Hematopoietic multipotent progenitor cell treated with erythropoietin and hydrocortisone succinate and interleukin-3 and kit ligand, for 4 days (in vitro differentiated cells): ENCODE data around the gene UGT3A1.
"Not testable (repeated sequence)": the region's sequence is repeated elsewhere in the genome, so short reads cannot be mapped to it uniquely, and the experiment has no call there.

ENCODE experiments used
- DNase-seq: peaks from one replicate; pipeline ENCODE4 v3.0.0-alpha.2; 2015

The UGT3A1 gene

DNA sequence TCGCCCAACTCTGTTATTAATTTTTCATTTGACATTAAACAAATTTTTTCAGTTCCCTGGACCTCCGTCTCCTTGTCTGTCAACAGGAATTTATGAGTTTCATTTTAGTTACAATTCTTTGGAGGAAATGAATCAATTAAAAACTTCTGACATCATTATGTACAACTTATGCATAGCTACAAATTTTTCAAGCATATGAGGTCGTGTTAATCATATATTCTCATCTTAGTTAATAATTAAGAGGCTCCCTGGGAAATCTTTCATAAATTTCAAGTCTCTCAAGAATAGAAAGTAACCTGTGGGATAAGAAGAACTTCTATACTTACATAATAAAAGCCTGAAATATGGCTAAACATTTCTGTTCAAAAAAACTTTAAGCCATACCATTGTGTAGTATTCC, 3.4 kb downstream of the UGT3A1 start:
- no peak for DNase-seq

DNA sequence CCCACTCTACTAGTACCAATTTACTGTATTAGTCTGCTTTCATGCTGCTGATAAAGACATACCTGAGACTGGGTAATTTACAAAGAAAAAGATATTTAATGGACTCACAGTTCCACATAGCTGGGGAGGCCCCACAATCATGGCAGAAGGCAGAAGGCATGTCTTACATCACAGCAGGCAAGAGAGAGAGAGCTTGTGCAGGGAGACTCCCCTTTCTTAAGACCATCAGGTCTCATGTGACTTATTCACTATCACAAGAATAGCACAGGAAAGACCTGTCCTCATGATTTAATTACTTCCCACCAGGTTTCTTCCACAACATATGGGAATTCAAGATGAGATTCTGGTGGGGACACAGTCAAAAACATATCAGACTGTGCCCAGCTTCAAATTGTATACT, 11.5 kb downstream of the UGT3A1 start:
- DNase-seq = no peak

DNA sequence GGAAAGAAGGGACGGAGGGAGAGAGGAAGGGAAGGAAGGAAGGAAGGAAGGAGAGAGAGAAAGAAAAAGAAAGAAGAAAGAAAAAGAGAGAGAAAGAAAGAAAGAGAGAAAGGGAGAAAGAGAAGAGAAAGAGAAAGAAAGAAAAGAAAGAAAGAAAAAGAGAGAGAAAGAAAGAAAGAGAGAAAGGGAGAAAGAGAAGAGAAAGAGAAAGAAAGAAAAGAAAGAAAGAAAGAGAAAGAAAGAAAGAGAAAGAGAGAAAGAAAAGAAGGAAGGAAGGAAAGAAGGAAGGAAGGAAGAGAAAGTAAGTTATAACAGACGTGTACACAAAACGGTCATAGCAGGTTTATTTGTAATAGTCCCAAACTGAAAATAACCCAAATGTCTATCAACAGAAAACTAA, 14.3 kb downstream of the UGT3A1 start:
- not testable (repeated sequence) for DNase-seq

DNA sequence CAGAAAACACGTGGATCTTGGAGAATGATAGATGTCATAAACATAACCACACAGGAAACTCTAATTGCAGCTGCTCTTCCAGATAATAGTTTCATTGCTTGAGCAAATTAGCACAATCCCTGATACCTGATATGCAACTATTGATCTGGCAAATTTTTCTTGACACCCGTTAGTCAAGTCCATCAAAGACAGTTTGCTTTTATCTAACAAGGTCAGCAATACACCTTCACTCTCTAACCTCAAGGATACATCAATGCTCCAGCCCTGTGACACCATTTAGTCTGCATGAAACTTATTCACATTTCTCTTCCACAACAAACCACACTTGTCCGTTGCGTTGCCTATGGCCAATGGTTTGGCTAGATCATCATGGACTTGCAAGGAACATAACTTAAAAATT, 16.6 kb downstream of the UGT3A1 start:
- DNase-seq = no peak

DNA sequence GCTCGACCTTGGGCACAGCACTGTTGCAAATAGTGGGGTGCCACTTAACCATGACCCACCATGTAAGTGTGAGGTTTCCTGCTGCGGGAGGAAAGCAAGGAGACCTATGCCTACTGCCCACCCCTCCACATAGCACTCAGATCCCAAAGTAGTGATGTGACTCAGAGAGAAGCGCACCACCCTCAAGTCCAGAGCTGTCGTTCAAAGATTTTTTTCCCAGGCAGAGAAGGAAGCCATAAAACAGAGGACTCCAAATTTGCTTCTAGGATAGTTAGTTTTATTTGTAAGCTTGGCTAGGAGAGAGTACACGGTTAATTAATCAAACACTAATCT, 19.3 kb downstream of the UGT3A1 start:
- no peak for DNase-seq

DNA sequence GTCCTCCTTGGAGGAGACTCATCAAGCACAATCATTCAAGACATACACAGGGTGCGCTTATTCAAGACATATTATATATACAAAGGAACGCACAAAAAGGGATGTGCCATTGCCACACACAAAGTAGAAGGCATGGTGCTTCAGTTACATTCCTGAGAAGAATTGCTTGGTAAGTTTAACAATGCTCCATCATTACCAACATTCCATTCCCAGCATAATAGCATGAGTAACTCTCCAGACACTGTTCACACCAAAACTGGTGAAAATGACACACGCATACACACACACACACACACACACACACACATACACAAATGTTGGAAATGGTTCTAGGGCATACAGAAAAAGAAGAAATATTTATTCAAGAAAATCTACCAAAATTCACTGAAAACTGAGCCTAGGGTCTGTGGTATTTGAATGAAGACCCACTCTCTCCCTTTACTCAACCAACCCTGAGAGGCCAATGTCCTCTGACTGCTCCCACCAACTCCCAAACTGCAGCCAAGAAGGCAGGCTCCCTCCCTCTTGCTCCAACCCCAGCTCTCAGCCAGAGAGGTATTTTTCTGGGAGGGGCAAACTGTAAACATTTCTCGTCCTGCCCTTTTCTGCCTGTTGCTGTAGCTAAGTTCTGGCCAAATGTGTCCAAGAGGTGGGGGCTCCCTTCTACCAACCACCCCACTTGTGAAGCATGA, 19.9 kb downstream of the UGT3A1 start:
- no peak for DNase-seq

DNA sequence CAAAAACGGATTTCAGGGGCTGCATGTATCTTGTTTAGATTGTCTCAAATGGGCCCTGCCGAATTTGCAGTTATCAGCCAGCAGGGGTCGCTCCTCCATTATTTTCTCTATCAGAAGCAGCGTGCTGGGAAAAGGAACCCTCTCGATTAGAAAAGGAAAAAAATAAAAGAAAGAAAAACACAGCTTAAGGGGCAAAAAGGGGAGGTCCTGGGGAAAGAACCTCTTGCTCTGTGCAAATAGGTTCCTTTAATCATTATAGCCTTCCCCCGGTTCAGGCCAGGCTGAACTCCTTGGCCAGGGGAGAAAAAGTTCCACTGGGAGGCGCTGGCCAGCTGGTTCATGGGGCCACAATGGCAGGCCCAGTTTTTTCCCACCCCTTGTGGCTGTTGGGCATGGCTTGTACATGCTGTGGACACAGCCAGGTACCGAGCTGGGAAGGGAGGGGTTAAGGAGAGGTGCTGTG, 27.8 kb downstream of the UGT3A1 start:
- peak; percentile 37 for DNase-seq

DNA sequence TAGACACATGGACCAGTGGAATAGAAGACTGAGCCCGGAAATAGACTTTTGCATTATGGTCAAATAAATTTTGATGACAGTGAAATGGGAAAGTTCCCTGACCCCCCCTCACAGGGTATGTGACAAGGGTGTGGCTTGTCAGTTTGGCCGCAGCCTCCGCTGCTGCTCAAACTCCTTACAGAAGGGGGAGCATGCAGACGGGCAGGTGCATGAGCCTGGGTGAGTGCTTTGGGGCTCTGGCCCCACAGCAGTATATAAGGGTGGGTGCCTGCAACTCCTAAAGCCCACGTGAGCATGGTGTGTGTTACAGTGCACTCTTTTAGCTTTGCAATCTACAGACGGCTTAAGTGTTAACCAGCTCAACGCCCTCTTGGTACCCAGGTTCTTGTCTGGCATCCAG, 30.9 kb downstream of the UGT3A1 start:
- DNase-seq = no peak

DNA sequence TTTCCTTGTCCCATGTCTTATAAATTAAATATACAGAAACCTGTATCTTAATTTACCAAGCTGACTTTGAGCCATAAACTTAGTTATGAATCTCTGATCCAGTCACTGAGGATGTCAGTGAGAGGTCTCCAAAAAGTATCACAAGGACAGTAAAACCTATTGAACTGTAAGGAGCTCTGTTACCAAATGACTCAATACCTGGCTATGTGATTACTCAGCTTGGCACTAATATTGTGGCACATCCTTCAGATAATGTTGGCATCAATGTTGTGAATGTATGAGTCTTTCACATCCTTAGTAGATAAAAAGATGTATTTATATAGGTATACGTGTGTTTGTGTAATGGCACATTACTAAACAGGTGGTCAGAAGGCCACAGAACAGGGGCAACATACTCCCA, 34.8 kb downstream of the UGT3A1 start:
- no peak for DNase-seq

DNA sequence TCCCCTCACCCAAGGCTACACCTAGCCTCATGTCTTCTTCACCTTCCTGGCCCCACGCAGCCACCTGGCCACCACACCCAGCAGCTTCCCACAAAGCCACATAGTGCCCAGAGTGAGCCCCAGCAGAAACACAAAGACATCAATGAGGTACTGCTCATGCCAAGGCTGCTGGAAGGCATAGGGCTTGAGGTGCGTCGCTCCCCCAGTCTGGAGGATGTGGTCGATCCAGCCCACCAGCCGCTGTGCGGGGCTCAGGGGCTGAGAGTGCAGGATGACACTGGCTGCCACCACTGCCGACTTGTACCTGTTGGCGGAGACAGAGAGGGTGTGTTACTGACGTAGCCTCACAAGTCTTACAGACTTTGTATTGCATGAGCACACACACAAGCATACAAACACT, 37.0 kb downstream of the UGT3A1 start:
- DNase-seq = no peak

DNA sequence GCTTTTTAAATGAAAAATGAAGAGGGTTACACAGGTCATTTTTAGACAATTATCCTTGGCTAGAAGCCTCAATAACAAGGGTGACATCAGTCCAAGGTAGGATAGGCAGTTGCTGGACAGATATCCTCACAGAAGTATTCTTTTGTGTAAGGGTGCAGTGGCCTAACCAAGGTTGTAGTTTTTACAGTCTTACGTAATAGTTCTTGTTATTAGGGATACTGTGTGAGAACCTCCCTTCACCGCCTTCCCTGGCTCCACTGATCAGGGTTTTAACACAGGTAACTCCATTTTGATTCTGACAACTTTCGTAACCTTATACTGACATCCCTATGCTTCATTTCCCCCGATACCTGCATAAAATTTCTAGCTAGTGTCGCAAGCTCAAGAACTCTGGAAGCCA, 44.1 kb downstream of the UGT3A1 start:
- no peak for DNase-seq

DNA sequence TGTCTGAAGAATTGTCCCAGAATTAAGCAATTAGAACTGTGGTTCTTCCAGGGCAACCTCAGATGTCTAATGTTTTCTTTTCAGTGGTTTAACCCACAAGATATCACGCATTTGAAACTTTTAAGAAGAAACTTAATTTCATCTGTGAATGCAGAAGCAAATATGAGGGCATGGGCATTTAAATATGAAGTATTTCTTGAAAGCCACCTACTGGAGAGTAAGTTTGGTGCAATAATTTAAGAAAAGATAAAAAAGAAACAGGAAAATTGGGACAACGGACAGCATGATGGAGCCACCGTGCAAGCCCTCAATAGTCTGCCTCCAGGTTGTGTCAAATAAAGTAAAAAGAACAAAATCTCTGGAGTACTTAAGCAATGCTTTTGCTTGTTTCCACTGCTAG, 51.6 kb downstream of the UGT3A1 start:
- no peak for DNase-seq

DNA sequence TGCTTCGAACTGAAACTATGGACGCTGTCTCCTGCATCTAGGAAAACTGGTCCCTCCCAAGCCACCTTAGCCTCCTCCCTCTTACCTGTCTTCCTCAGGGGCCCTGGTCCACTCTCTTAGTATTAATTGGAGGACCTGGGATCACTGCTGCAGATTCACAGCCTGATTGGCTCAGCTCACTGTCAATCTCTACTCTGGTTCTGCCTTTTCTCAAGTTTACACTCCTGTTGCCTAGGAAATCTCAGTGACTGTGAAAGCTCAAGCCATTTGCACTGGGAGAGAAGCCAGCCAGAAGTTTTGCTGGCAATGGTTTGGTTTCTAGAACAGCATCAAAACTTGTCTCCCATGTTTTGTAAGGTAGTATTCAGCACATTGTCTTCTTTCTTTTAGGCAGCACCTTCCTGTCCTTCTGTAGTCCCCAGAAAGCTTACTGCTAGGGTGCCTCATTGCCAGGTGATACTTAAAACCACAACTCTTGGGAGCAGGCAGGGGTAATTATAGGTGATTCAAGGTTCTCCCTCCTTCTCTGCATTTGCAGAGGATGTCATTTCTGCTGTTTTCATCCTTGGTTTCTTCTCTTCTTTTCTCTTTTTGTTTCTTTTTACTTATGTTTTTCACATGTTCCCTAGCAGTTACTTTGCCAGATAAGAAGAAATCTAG, 52.5 kb downstream of the UGT3A1 start, which contains the start of gene CAPSL:
CAPSL (minus strand) TSS at position 55 of the 660 bp plus-strand sequence. CDS start 17,502 bp downstream, outside the sequence.
- peak; percentile 22 for DNase-seq

DNA sequence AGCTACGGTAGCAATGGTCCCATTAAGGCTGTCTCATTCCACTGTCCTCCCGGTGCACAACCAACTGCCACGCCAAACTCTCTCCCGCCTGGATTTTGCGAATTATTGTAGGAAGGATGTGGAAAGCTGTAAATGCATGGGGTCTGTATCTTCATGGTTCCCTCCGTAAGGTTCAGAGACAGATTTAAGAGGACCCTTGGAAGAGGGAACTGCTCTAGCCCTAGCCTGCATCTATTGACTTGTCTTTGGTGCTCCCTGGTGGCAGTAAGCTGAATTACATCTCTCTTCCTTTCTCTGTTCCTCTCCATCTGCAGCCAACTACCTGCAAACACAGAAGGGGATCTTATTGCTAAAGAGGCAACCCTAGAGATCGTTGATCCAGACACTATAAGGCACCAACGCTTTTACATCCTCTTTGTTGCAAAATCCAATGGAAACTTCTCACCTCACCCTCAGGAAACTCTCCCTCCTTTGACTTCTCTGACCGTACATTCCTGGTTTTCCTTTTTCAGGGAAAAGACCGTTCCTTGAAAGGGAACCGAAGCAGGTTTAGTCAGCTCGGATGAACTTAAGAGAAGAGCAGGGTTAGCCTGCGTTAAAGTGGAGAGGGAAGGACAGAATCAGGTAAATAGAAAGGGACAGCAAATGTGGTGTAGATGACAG, 64.7 kb downstream of the UGT3A1 start:
- peak; percentile 81 for DNase-seq

DNA sequence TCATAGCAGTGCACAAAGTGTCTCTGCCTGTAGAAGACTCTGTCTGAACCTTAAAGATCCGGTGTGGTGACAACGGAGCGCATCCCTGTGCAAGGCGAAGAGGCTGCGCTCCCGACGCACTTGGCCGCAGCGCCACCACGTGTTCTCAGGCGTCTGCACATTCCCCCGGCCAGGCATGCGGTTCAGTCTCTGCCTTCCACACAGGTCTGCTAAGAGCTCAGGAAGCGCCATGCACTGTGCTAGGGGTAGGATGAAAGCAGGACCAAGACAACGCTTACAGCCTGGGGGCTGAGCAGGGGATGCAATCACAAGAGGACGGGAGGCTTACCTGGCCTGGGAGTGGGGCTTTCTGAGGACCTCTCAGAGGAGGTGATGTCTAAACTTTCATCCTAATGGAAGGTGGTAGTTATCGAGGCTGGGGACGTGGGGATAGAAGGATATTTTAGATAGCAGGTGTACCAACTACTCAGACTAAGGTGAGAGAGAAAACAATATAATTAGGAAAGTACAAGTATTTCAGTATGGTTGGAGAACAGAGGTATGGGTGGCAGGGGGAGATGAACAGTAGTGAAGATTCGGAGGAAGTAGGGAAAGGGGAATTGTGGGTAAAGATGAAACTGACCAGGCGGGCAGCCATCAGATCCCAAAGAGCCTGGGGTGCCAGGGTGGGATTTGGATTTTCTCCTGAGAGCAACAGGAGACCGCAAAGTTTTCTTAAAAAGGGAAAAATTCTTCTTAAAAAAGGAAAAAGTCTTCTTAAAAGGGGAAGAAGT, 66.1 kb downstream of the UGT3A1 start:
- peak; percentile 84 for DNase-seq

DNA sequence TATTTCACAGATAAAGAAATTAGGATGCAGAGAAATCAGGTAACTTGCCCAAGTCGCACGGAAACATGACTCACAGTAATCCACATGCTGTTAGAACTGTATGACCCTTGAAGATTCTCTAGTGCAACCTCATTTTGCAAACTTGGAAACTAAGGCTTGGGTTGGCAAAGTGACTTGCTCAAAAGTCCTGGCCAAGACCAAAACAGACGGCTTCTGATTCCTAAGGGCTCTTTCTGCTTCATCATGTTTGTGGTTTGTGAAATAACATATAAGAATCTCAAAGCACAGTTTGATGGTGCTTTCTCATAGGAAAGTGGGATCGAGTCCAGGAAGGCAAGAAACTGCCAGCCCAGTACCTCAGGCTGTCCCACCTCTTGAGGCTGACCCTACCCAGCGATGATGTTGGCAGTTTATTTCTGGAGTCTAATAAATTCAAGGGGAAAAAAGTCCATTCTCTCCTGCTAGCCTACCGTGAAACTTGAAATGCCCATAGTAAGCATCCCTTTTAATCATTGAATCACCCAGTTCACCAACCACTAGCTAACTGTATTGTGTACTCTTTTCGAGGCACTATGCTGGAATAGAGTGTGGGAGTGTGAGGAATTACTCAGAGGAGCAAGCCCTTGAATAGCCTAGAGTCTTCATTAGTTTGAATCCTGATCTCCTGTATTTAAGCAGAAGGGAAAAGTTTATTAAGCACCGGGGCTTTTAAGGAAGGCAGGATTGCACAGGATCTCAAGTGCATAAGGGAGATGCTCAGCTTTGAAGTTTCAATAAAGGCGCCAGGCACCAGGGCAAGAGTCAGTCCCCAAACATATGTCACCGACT, 66.9 kb downstream of the UGT3A1 start:
- DNase-seq = no peak

DNA sequence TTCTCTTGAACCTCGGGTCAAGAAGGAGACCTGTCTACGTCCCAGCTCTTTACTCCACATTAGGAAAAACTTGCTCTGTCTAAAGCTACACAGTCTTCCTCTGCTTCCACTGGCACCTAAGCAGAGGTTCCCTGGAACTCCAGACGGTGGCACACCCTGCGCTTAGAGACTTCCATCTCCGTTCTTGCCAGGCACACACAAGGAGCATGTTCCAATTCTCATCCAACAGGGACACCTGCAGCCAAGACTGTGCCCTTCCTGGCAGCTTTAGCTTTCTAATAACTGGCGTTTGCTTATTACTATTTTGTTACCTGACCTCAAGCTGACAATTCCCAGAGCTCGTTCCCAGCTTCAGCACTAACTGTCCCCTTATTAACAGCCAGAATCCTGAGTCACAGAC, 68.7 kb downstream of the UGT3A1 start:
- no peak for DNase-seq

DNA sequence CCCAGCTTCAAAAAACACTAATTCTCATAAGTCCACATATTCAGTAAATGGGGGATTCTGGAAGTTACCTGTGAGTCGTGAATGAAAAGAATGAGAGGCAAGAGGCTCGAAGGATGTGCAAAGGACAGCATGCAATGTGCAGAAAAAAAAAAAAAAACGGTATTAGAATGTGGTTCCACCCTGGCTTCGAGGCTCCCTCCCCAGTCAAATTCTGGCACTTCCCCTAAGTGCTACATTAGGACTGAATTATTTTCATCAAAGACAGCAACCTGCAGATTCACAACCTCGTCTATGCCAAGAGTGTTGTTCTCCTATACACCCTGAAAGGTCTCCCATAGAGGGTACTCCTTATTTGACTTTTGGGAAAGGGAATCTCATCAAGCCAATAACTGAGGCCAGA, 69.3 kb downstream of the UGT3A1 start:
- DNase-seq = no peak

DNA sequence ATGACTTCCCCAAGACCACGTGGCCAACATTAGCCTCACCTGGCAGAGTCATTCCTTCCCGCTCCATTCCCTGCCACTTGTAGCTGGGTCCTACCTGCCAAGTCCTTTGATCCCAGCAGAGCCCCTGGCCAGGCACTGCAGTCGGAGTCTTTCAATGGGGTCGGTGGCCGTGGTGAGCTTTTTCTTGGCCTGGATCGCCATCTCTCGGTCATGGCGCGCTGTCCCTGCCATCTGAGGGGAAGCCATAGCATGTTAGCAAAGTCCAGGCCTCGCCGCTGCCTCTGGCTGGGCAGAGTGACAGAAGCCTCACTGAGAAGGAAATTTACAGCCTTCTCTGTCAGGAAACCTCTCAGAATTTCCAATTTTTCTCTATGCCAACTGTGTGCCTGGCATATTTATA, 70.3 kb downstream of the UGT3A1 start:
- DNase-seq = no peak

DNA sequence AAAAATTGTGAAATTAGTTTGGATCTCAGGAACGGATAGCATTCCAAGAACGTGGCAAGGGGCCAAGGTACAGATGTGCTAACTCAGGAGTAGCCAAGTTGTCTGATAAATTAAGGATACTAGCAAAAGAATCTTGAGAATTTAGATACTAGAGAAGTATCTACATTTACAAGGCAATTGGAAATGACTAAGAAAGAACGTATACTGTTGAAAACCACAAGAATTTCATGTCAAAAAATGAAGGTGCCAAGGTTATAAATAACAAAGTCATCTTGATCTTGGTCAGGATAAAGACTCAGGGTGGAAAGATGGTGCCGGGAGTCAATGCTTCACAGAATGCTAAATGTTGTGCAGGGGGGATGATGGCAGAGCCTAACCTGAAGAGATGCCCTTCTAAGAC, 72.0 kb downstream of the UGT3A1 start:
- no peak for DNase-seq

DNA sequence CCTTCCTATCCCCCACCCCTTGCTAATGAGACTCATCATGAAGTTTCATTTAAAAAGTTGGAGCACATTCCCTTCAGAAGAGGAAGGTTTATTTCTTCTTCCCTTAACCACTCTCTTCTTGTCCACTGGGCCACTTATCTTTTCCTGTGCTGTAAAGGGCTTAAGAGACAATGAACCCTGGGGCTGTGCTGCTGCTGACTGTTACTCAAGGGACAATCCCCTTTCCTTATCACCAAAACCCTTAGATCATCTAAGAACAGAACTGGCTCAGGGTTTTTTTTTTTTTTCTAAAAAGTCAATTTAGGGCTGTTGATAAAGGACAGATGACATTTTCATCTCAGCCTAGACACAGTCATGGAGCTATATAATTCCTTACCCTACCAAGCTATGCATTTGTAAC, 82.4 kb downstream of the UGT3A1 start:
- DNase-seq = peak; percentile 14

DNA sequence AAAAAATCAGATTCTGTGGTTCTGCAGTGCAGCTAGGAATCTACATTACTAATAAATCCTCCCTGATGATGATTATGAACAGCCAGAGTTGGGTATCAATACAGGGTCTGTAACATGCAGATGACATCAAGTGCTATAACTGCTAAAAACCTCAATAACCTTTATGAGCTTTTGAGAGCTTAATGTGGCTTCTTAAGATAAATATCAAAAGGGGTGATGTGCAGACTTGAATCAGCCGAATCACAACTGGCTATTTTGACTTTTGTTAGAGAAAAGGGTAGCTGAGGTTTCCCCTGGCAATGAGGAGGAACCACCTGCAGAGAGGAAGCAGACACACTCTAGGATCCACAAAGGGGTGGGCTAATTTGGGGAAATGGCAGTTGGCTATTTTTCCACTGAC, 83.0 kb downstream of the UGT3A1 start:
- peak; percentile 53 for DNase-seq
